IMR-90 (cell line): ENCODE results near the gene PRR5. TPM values are rescaled to one million over a fixed set of nuclear protein-coding genes. Genes with fewer than 3 reads are reported as not detected.

Experiments
- ATAC-seq: fragments of 200-7000 bp; cut with Tn5 transposase; 2 replicates; pipeline ENCODE4 v1.9.1; 2020; ENCODE audit warnings: low read depth, mild to moderate bottlenecking, moderate library complexity
- BruUV-seq: library from RNA; stranded (reverse); fragments of 400-500 nt; replicated peaks from 2 replicates; lab custom pipeline; 2021; lab: Mats Ljungman, UMichigan
- CTCF ChIA-PET: fragments of 300-600 bp; formaldehyde crosslinking; extraction: SDS; loops from one replicate; lab custom pipeline; 2021; ENCODE audit warnings: antibody characterized with exemption; lab: Yijun Ruan, JAX
- POLR2A ChIA-PET: fragments of 300-600 bp; sonication (Branson Sonifier 250); formaldehyde crosslinking; loops from one replicate; lab custom pipeline; 2022; ENCODE audit warnings: antibody characterized with exemption; ENCODE audit not compliant: unreplicated experiment; lab: Charles Lee
- DNase-seq: peaks from one replicate; pipeline ENCODE4 v3.0.0; 2013
- H2AFZ ChIP-seq: replicated peaks from 2 replicates; pipeline ENCODE3; 2013; ENCODE audit warnings: low read length, mild to moderate bottlenecking; ENCODE audit not compliant: poor library complexity
- H2AK5ac ChIP-seq: 2 replicates; pipeline ENCODE4 v1.6.1; 2013; ENCODE audit warnings: low read depth, low read length, inconsistent platforms
- H2AK9ac ChIP-seq: replicated peaks from 2 replicates; pipeline ENCODE3; 2013; ENCODE audit warnings: mild to moderate bottlenecking, low read depth, low read length, moderate library complexity; ENCODE audit not compliant: poor library complexity
- H2BK120ac ChIP-seq: 2 replicates; pipeline ENCODE4 v1.6.1; 2013; ENCODE audit warnings: low read depth, low read length, inconsistent platforms
- H2BK15ac ChIP-seq: 3 replicates; pipeline ENCODE4 v1.6.1; 2013; ENCODE audit warnings: low read depth, low read length, inconsistent platforms
- H2BK20ac ChIP-seq: 2 replicates; pipeline ENCODE4 v1.6.1; 2013; ENCODE audit warnings: low read depth, mild to moderate bottlenecking, inconsistent platforms, low read length, moderate library complexity
- H2BK5ac ChIP-seq: 2 replicates; pipeline ENCODE4 v1.6.1; 2013; ENCODE audit warnings: mild to moderate bottlenecking, low read depth, low read length, inconsistent platforms; ENCODE audit not compliant: poor library complexity, severe bottlenecking
- H3K14ac ChIP-seq: replicated peaks from 2 replicates; pipeline ENCODE4 v1.6.1; 2013; ENCODE audit warnings: low read depth, low read length, inconsistent platforms
- H3K18ac ChIP-seq: 2 replicates; pipeline ENCODE4 v1.6.1; 2013; ENCODE audit warnings: low read depth, low read length, control low read depth
- H3K23ac ChIP-seq: 2 replicates; pipeline ENCODE4 v1.6.1; 2013; ENCODE audit warnings: low read depth, low read length, inconsistent platforms
- H3K27ac ChIP-seq: 2 replicates; pipeline ENCODE4 v1.5.1; 2013; ENCODE audit warnings: mild to moderate bottlenecking, control low read depth, low read length; ENCODE audit not compliant: insufficient read depth
- H3K27me3 ChIP-seq: 2 replicates; pipeline ENCODE4 v1.6.1; 2013; ENCODE audit warnings: low read length; ENCODE audit not compliant: control insufficient read depth, insufficient read depth
- H3K36me3 ChIP-seq: 2 replicates; pipeline ENCODE4 v1.6.1; 2013; ENCODE audit warnings: low read length, mixed read lengths; ENCODE audit not compliant: control insufficient read depth, insufficient read depth
- H3K4ac ChIP-seq: 2 replicates; pipeline ENCODE4 v1.6.1; 2013; ENCODE audit warnings: low read depth, low read length, inconsistent platforms
- H3K4me1 ChIP-seq: 2 replicates; pipeline ENCODE4 v1.6.1; 2013; ENCODE audit warnings: low read length, mixed read lengths; ENCODE audit not compliant: control insufficient read depth, insufficient read depth
- H3K4me2 ChIP-seq: 2 replicates; pipeline ENCODE4 v1.6.1; 2013; ENCODE audit warnings: low read depth, mild to moderate bottlenecking, control low read depth, low read length, moderate library complexity
- H3K4me3 ChIP-seq: 2 replicates; pipeline ENCODE4 v1.5.1; 2013; ENCODE audit warnings: low read depth, mild to moderate bottlenecking, control low read depth, low read length, moderate library complexity; ENCODE audit not compliant: insufficient read depth
- H3K56ac ChIP-seq: 2 replicates; pipeline ENCODE4 v1.6.1; 2013; ENCODE audit warnings: low read length, inconsistent platforms; ENCODE audit not compliant: insufficient read depth; ENCODE audit errors: extremely low read depth
- H3K79me1 ChIP-seq, 2 experiments: 2 replicates each; pipeline ENCODE4 v1.6.1; 2013; ENCODE audit warnings: low read length in 2 of 2, inconsistent platforms in 1 of 2, low read depth in 1 of 2
- H3K9ac ChIP-seq: 2 replicates; pipeline ENCODE4 v1.6.1; 2013; ENCODE audit warnings: low read depth, low read length, control low read depth
- H3K9me1 ChIP-seq: 2 replicates; pipeline ENCODE4 v1.6.1; 2013; ENCODE audit warnings: low read length, inconsistent platforms; ENCODE audit not compliant: insufficient read depth
- H3K9me3 ChIP-seq: 2 replicates; pipeline ENCODE4 v1.6.1; 2013; ENCODE audit warnings: low read length; ENCODE audit not compliant: control insufficient read depth, insufficient read depth
- H4K20me1 ChIP-seq: 2 replicates; pipeline ENCODE4 v1.6.1; 2013; ENCODE audit warnings: low read length, inconsistent platforms; ENCODE audit not compliant: insufficient read depth
- H4K5ac ChIP-seq: 2 replicates; pipeline ENCODE4 v1.6.1; 2013; ENCODE audit warnings: mild to moderate bottlenecking, low read depth, low read length, control low read depth
- H4K8ac ChIP-seq, 2 experiments: 2 replicates each; pipeline ENCODE4 v1.6.1; 2013; ENCODE audit warnings: low read depth in 2 of 2, low read length in 2 of 2, control low read depth in 1 of 2, inconsistent platforms in 1 of 2
- H4K91ac ChIP-seq: 2 replicates; pipeline ENCODE4 v1.6.1; 2013; ENCODE audit warnings: low read depth, low read length, inconsistent platforms; ENCODE audit not compliant: insufficient read depth
- RFX5 ChIP-seq: IDR thresholded peaks from 2 replicates; pipeline ENCODE4 v1.8.0; 2012; ENCODE audit warnings: low read depth, mild to moderate bottlenecking, low read length, moderate library complexity
- WGBS, 2 experiments: methylation state at CpG; one replicate each; pipeline versions ENCODE4 v1.1.5 to v1.1.7; 2013; ENCODE audit warnings: missing lambda C conversion rate in 2 of 2; ENCODE audit not compliant: insufficient read length in 1 of 2; ENCODE audit errors: extremely low coverage in 2 of 2; 5-methylcytosine and 5-hydroxymethylcytosine counted together
- dilution Hi-C: fragments of 300-500 bp; cut with HindIII; formaldehyde crosslinking; loops from one replicate; pipeline ENCODE4 v1.14.3; 2018; ENCODE audit warnings: low sequenced_read_pairs; ENCODE audit not compliant: unreplicated experiment
- in situ Hi-C: fragments of 300-500 bp; cut with MboI; formaldehyde crosslinking; loops from 3 replicates; pipeline ENCODE4 v1.14.3; 2019; ENCODE audit warnings: low sequenced_read_pairs, inconsistent platforms, mixed read lengths
- intact Hi-C: fragments of 100-400 bp; cut with micrococcal nuclease; formaldehyde crosslinking; loops from 2 replicates; pipeline ENCODE4 v1.10.0; 2022
- polyA plus RNA-seq, 3 experiments: library from polyadenylated mRNA; depleted of rRNA; stranded (reverse); fragments of >200 nt; gene quantifications; 2 replicates each; pipeline ENCODE4 v1.2.3, GENCODE V29; 2012; ENCODE audit warnings: low replicate concordance in 1 of 3
- total RNA-seq: library from RNA; depleted of rRNA; stranded (reverse); fragments of >200 nt; gene quantifications from 2 replicates; pipeline ENCODE4 v1.2.3, GENCODE V29; 2012
- TF ChIP-seq, protein P1 (sequence below): fragments of 150-350 bp; IDR thresholded peaks from 2 replicates; pipeline ENCODE4 v1.6.1; 2016; ENCODE audit warnings: low read depth, mild to moderate bottlenecking, low read length, moderate library complexity, borderline replicate concordance
- TF ChIP-seq, protein P2 (sequence below): fragments of 150-350 bp; IDR thresholded peaks from 2 replicates; pipeline ENCODE4 v1.6.1; 2017; ENCODE audit warnings: mild to moderate bottlenecking, antibody characterized with exemption, low read length, low read depth
- TF ChIP-seq, protein P3 (sequence below): conservative IDR thresholded peaks from 2 replicates; pipeline ENCODE4 v1.5.1; 2012; ENCODE audit warnings: mild to moderate bottlenecking, low read depth, low read length, improper control_type of control experiment

PRR5 gene
- total and polyA plus RNA-seq, 2 of the 4 experiments (the other 2 are of a cell fraction): 8.1 to 24.3 TPM

DNA sequence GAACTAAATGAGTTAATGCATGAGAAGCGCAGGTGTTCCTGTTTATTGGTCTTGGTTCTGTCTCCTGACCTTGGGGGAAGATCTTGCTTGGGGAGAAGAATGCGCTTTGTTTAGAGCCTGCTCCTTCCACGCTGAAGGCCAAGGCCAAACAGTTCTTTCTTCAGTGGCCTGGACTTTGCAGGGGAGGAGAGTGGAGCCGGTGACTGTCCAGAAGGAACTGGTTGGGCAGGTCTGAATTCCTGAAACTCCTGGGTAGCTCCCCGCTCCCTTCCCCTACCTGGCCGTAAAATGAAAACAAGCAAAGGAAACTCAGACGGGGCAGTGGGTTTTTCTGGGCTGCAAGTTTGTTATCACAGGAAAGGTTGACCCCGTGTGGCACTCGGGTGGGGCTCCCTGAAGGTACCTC is 54.0 kb downstream of the PRR5 start:
- peaks cover 3% of the 10 kb centered on the region; the same call in 1 of the 2 replicates for H3K9me1 ChIP-seq
- no peak overlapping the region for H3K27ac ChIP-seq
- H2BK15ac ChIP-seq: no peak overlapping the region
- no peak overlapping the region for H2BK120ac ChIP-seq
- H3K27me3 ChIP-seq: peaks cover 21% of the 10 kb centered on the region; the same call in 1 of the 2 replicates
- no peak overlapping the region for H2AK5ac ChIP-seq
- H4K8ac ChIP-seq: no peak overlapping the region
- no peak for TF ChIP-seq RFX5
- TF ChIP-seq, protein P1, sequence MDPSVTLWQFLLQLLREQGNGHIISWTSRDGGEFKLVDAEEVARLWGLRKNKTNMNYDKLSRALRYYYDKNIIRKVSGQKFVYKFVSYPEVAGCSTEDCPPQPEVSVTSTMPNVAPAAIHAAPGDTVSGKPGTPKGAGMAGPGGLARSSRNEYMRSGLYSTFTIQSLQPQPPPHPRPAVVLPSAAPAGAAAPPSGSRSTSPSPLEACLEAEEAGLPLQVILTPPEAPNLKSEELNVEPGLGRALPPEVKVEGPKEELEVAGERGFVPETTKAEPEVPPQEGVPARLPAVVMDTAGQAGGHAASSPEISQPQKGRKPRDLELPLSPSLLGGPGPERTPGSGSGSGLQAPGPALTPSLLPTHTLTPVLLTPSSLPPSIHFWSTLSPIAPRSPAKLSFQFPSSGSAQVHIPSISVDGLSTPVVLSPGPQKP: no peak
- TF ChIP-seq, protein P2, sequence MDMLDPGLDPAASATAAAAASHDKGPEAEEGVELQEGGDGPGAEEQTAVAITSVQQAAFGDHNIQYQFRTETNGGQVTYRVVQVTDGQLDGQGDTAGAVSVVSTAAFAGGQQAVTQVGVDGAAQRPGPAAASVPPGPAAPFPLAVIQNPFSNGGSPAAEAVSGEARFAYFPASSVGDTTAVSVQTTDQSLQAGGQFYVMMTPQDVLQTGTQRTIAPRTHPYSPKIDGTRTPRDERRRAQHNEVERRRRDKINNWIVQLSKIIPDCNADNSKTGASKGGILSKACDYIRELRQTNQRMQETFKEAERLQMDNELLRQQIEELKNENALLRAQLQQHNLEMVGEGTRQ: no peak
- TF ChIP-seq, protein P3, sequence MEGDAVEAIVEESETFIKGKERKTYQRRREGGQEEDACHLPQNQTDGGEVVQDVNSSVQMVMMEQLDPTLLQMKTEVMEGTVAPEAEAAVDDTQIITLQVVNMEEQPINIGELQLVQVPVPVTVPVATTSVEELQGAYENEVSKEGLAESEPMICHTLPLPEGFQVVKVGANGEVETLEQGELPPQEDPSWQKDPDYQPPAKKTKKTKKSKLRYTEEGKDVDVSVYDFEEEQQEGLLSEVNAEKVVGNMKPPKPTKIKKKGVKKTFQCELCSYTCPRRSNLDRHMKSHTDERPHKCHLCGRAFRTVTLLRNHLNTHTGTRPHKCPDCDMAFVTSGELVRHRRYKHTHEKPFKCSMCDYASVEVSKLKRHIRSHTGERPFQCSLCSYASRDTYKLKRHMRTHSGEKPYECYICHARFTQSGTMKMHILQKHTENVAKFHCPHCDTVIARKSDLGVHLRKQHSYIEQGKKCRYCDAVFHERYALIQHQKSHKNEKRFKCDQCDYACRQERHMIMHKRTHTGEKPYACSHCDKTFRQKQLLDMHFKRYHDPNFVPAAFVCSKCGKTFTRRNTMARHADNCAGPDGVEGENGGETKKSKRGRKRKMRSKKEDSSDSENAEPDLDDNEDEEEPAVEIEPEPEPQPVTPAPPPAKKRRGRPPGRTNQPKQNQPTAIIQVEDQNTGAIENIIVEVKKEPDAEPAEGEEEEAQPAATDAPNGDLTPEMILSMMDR: no peak
- no peak overlapping the region for H3K4me2 ChIP-seq
- no peak overlapping the region for H4K5ac ChIP-seq
- H3K79me1 ChIP-seq: no peaks in the 10 kb centered on the region
- dilution Hi-C loops (no loop called here), in situ Hi-C loops (no loop called here), intact Hi-C loops (no loop called here)
- ChIA-PET POLR2A (no interaction called here), CTCF (no interaction called here)
- H3K56ac ChIP-seq: no peak overlapping the region
- H4K20me1 ChIP-seq: no peaks in the 10 kb centered on the region
- H3K4me3 ChIP-seq: no peak overlapping the region
- no CpG with 5 or more reads among the region's 9 CpGs for WGBS, 2 experiments
- no peak overlapping the region for H2BK5ac ChIP-seq
- H4K91ac ChIP-seq: no peak overlapping the region
- ATAC-seq (no peak), DNase-seq (no peak)
- H3K18ac ChIP-seq: no peak overlapping the region
- no peaks in the 10 kb centered on the region for H3K36me3 ChIP-seq
- no peak overlapping the region for H2AK9ac ChIP-seq
- no TSS peak for BruUV-seq
- no peak overlapping the region for H3K23ac ChIP-seq
- H3K14ac ChIP-seq: no peak overlapping the region
- H3K4ac ChIP-seq: no peak overlapping the region
- H3K9me3 ChIP-seq: no peaks in the 10 kb centered on the region
- no peak overlapping the region for H2BK20ac ChIP-seq
- peaks cover 10% of the 10 kb centered on the region; the same call in 1 of the 2 replicates for H3K4me1 ChIP-seq
- no peak overlapping the region for H3K9ac ChIP-seq
- H2AFZ ChIP-seq: no peak overlapping the region
